Fibroblast of skin of left biceps (primary cell): Measurements from ENCODE around the gene CPTP.

Experiments used
- DNase-seq, 2 experiments: peaks; one replicate each; pipeline ENCODE4 v3.0.0-alpha.2; 2013; ENCODE audit warnings: low read depth in 2 of 2

CPTP gene

DNA sequence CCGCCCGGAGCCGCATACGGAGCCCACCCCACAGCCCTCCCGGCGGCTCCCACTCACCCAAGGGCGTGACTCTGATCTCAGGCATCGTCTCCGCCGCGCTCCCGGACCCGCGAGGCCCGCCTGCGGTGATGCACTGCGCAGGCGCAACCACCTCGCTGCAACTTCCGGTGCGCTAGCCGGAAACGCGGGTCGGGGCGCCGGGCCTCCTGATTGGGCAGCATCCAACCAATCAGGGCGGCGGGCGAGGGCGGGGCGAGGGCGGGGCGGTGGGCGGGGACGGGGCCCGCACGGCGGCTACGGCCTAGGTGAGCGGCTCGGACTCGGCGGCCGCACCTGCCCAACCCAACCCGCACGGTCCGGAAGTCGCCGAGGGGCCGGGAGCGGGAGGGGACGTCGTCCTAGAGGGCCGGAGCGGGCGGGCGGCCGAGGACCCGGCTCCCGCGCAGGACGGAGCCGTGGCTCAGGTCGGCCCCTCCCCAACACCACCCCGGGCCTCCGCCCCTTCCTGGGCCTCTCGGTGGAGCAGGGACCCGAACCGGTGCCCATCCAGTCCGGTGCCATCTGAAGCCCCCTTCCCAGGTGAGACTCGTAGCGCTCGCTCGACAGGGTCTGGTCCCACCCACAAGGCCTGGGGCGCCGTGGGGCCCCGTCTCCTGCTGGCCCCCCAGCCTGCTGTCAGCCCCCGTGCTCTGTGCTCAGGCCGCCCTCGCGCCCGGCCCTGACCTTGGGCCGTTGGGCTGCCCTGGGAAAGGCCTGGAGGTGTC lies at the start of gene CPTP, which contains the start of gene INTS11:
Gene CPTP (plus strand): TSS at position 279 of the 764 bp plus-strand sequence. CDS start 2,109 bp downstream, outside the sequence.
Gene INTS11 (minus strand): TSS at position 137 of the 764 bp plus-strand sequence. CDS start 52 bp downstream, at position 85.
- peak; percentile 66 to 74 for DNase-seq

DNA sequence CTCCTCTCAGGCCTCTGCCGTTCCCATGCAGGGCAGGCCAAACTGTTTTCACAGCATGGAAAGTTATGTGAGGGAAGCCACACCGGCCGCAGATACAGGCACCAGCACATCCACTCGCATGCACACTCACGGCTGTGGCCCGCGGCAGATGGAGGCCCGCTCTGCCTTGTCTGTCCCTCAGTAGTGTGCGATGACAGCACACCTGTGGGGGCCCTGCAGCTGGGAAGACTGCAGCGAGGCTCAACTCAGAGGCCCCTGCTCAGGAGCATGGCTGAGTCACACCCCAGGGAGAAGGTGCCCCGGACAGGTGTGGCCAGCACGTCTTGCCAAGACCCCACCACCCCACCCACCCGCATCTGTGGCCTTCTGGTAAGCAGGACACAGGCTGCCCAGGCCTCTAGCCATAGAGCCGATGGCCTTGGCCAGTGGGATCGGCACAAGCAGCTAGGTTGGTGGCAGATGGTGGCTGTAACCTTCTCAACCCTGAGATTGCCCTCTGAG lies 49.6 kb upstream of the CPTP start:
- DNase-seq: no peak

DNA sequence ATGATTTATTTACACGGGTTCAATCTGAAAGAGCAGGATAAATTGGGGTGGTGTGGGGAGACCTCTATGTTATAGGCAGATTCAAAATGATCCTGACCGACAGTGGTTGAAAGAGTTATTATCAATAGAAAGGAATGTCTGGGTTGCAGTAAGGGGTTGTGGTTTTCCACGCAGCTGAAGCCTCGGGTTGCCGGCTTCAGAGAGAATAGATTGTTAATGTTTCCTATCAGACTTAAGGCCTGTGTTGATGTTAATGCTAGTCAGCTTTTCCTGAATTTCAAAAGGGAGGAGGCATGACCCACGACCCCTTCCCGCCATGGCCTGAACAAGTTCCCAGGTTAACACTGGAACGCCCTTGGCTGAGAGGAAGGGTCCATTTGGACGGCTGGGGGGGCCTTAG lies 48.8 kb upstream of the CPTP start:
- DNase-seq: no peak

DNA sequence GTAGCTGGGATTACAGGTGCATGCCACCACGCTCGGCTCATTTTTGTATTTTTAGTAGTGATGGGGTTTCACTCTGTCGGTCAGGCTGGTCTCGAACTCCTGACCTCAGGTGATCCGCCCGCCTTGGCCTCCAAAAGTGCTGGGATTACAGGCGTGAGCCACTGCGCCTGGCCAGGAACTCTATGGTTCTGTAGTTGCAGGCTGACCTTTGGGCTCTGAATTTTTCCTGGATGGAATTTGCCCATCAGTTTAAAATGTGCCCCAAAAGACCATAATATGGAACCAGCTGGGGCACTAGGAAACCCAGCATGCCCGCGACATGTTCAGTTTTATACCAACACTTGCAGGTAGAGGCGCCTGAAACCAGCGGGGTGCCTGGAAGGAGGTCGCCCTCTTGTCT lies 46.0 kb upstream of the CPTP start:
- DNase-seq: no peak

DNA sequence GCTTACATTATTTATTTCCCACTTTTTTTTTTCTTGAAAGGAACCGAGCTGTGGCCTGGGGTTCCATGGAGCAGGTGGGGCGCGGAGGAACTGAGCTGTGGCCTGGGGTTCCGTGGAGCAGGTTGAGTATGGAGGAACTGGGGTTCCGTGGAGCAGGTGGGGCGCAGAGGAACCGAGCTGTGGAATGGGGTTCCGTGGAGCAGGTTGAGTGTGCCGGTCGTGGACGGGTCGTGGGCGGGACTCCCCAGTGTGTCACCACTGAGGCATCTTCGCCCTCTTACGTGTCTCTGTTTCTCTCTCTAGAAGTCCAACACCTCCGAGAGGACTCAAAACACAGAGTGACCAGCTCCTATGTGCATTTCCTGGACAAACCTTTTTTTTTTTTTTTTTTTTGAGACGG lies 45.6 kb upstream of the CPTP start:
- no peak for DNase-seq

DNA sequence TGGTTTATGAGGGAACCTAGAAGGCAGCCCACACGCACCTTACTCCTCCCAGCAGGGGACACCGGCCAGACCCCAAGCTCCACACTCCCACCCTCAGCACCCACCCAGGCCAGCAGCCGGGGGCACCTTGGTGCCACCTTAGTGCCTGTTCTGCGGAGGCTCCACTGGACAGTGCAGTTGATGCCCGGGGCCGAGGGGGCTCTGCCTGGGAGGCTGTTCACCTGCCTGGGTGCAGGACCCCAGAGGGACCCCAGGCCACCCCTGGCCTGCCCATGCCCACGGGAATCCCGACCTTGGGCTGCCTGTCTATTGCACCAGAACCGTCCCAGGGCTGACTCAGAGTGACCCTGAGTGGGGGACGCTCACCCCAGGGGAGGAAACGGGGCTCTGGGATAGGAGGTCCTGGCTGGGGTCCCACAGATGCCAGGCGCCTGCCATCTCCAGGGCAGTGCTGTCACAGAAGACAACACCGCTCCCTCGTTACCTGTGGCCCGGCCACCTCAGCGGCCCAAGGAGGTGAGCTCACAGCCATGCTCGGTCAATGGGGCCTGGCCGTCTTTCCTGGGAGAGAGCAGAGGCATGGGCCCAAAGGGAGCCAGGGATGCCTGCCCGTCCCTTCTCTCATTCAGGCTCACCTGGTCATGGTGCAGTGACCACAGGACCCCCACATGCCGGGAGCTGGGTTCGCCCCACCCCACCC lies 43.7 kb upstream of the CPTP start:
- no peak for DNase-seq

DNA sequence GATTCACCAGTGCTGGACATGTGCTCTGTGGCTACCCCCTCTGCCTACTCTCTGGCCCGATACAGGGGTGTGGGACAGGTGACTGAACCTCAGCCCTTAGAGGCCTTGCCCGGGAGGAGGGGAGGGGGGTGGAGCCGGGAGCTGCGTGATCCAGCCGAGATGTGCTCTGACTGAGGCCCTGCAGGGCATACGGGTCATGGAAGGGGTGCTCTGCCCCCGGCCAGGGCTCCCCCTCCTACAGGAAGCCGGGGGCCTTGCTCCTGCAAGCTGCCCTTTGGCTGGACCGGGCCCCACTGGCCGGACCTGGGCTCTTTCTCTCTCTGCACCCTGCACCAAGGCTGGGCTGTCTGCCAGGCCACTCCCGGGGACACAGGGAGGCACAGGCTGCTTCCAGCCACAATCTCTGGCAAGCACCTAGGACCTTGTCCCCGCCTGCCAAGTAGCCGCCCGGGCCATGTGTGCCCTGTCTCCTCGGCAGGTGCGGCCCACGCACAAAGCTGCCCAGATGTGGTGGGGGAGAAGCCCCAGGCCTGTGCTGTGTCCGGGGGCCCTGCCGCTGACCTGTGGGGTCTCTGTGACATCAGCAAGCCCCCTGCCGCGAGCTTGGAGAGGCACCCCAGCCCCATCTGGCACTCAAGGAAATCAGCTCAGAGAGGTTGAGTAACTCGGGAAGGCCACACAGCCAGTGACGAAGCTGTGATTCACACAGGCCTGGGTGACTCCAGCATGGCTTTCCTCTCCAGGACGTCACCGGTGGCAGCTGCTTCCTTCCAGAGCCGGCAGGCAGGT lies 42.9 kb upstream of the CPTP start:
- no peak for DNase-seq

DNA sequence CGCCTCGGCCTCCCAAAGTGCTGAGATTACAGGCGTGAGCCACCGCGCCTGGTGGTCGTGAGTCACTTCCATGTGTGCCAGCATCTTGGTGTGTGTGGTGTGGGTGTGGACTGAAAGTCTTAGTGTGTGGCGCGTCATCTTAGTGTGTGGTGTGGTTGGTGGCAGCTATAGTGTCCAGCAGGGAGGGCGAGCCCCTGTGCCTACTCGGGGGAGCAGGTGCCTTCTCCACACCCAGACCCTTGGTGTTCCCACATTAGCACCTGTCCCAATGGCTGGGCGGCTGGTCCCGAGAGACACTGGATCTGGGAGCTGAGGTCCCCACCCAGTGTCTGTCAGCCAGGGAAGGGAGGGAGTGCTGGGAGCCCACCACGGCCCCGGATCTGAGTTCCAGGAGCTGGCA lies 41.6 kb upstream of the CPTP start:
- no peak for DNase-seq

DNA sequence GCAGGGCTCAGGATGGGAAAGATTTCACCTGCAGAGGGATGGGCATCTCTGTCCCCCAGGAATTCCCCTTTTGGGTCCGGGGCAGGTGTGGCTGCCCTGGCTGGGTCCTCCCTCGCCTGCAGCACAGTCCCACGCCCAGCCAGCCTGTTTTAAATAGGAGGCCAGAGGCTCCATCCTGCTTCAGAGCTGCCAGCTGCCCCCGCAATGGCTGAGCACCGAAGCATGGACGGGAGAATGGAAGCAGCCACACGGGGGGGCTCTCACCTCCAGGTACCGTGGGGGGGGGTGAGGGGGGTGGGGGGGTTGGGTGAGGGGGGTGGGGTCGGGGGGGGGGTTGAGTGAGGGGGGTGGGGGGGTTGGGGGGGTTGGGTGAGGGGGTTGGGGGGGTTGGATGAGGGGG lies 40.8 kb upstream of the CPTP start:
- DNase-seq: no peak

DNA sequence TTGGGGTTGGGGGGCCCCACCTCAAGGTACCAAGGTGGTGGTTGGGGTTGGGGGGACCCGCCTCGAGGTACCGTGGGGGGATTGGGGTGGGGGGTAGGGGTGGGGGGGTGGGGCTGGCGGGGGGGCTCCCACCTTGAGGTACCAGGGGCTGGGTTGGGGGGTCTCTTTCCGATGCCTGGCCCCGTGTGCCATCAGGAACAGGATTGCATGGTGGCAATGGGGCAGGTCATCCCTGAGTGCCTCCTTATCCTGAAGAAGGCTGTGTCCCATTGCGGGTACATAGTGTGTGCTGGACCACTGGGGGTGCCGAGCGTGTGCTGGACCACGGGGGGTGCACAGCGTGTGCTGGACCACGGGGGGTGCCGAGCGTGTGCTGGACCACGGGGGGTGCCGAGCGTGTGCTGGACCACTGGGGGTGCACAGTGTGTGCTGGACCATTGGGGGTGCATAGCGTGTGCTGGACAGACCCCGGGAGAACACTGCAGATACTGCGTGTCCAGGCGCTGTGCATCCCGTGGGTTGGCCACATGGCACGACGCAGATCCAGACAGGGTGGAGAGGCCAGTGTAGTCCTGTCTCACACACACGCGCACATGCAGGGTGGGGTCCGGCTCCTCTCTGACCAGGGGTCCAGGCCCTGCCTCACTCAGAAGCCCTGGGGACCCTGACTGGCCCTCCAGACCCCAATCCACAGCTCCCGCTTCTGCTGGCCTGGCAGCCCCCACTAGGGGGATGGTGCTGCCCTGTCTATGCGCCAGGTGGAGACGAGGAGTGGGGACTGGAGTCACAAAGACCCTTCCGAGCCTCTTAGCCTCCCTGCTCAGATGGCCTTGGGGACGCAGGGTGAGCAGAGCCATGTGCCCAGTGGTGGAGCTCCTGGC lies 40.1 kb upstream of the CPTP start:
- no peak for DNase-seq

DNA sequence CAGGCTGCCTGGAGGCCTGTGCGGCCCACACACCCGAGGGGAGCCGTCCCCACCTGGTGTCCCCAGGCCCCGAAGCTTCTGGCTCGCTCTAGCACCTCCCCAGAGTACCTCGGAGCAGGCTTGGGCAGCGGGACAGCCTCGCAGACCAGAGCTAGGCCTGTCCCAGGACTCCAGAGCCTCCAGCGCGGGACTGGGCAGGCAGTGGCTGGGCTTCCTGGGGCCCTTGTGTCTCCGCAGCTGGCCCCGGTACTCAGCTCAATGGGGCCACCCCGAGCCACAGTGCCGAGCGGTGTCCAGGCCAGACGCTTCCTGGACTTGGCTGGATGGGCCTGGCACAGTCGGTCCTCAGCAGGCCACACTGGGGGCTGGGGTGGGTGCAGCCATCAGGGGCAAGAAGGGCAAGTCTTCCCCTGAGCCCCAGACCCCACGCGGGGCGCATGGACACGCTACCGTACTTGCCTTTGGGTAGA lies 39.5 kb upstream of the CPTP start:
- DNase-seq: no peak

DNA sequence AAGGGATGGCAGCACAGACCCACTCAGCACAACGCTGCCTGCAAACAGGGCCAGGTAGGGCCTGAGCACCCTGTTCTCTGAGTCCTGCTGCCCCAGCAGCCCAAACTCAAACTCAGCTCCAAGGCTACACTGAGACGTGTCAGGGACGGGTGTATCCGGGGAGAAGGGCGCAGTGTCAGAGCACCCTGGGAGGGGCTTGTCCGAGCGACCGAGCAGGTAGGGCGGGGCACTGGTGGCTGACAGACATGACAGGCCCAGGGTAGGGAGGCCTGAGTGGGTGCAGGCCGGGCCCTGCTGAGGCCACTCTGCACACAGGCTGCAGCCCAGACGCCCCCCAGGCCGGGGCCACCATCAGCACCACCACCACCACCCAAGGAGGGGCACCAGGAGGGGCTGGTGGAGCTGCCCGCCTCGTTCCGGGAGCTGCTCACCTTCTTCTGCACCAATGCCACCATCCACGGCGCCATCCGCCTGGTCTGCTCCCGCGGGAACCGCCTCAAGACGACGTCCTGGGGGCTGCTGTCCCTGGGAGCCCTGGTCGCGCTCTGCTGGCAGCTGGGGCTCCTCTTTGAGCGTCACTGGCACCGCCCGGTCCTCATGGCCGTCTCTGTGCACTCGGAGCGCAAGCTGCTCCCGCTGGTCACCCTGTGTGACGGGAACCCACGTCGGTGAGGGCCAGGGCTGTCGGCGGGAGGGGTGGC lies 38.8 kb upstream of the CPTP start:
- DNase-seq: no peak

DNA sequence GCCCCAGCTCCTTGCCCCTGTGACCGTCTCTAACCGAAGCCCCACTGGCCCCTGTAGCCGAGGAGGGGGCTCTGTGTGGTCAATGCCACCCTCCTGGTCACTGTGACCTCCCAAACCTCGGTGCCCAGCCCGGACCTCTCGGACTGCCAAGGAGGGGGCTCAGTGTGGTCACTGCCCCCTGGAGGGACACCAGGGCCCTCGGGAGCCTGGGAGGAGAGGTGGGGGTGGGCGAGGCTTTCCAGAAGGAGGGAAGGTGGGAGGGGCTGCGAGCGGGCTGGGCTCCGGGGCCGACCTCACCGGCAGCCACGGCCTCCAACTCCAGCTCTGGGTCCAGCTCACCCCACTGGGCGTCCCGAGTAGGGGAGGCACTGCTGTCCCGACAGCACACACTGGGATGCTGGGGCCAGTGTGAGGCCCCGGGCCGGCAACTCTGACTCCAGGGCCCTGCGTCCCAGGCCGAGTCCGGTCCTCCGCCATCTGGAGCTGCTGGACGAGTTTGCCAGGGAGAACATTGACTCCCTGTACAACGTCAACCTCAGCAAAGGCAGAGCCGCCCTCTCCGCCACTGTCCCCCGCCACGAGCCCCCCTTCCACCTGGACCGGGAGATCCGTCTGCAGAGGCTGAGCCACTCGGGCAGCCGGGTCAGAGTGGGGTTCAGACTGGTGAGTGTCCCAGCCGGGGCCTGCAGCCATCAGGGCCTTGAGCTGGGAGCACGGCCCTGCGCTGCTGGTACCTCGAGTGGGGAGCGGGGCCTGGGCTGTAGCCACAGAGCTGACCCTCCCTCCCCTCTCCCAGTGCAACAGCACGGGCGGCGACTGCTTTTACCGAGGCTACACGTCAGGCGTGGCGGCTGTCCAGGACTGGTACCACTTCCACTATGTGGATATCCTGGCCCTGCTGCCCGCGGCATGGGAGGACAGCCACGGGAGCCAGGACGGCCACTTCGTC lies 38.0 kb upstream of the CPTP start:
- no peak for DNase-seq

DNA sequence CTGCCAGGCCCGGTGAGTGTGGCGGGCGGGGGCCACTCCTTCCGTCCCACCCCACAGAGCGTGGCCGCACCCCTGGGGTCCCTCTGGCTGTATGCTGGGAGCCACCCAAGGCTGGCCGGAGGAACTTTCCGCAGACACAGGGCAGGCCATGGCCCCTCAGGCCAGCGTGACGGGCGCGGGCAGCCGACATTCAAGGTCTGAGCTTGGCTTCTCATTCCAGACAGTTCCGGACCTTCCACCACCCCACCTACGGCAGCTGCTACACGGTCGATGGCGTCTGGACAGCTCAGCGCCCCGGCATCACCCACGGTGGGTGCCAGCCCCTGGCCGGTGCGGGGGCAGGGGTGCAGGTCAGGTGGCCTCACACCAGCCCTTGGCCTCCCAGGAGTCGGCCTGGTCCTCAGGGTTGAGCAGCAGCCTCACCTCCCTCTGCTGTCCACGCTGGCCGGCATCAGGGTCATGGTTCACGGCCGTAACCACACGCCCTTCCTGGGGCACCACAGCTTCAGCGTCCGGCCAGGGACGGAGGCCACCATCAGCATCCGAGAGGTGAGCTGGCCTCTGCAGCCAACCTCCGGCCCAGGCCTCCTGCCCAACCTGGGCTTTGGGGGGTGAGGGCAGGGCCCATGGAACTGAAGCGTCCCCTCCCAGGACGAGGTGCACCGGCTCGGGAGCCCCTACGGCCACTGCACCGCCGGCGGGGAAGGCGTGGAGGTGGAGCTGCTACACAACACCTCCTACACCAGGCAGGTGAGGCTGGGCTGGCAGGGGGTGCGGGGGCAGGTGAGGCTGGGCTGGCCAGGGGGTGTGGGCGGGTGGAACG lies 37.1 kb upstream of the CPTP start:
- no peak for DNase-seq

DNA sequence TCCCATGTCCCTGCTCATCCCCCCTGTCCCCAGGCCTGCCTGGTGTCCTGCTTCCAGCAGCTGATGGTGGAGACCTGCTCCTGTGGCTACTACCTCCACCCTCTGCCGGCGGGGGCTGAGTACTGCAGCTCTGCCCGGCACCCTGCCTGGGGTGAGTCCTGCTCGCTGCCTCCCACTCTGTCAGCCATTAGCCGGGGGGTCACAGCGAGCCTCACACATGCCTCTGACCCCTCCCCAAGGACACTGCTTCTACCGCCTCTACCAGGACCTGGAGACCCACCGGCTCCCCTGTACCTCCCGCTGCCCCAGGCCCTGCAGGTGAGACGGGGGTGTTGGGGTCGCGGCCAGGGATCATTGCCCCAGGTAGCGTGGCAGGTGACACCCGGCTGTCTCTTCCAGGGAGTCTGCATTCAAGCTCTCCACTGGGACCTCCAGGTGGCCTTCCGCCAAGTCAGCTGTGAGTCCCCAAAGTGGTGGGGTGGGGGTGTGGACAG lies 34.3 kb upstream of the CPTP start:
- no peak for DNase-seq

DNA sequence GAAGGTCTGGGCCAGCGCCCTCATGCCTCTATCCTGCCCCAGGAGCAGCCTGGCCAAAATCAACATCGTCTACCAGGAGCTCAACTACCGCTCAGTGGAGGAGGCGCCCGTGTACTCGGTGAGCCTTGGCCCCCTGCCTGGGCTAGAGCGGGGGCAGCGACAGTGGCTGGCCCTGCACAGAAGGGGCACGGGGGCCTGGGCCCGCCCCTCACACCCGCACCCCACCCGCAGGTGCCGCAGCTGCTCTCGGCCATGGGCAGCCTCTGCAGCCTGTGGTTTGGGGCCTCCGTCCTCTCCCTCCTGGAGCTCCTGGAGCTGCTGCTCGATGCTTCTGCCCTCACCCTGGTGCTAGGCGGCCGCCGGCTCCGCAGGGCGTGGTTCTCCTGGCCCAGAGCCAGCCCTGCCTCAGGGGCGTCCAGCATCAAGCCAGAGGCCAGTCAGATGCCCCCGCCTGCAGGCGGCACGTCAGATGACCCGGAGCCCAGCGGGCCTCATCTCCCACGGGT lies 33.5 kb upstream of the CPTP start:
- no peak for DNase-seq

DNA sequence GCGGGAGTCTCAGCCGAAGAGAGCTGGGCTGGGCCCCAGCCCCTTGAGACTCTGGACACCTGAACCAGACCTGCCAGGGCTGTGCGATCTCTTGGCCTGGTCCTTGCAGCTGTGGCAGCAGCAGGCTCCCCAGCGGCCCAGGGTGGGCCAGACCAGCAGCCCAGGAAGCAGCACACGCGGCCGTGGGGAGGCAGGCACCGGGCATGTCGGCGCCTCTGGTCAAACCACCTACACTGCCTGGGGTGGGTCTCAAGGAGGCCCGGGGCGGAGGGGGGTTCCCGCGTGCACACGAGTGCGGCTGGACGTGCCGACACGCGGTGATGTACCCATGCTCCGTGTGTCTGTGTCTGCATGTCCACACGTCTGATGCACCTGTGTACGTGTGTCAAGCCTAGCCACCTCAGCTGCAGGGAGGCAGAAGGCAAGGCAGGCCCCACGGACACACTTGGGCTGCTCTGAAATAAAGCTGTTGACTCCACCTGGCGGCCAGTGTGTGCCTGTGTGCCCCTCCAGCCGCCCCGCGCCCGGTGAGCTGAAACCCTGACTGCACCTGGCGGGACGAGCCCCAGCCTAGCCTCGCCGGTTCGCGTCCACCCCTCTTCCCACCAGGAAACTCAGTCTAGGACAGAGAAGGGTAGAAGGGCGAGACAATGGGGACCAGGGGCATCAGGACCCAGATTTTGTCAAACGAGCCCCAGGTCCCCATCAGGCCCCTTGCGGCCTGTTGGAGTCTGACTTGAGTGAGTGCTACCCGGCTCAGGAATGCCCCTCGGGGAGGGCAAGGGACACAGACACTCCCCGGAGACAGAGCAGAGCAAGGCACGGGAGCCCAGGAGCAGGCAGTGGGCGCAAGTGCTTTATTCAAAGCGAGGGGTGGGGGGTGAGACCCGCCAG lies 32.8 kb upstream of the CPTP start:
- no peak for DNase-seq
